GM12875 (cell line): ENCODE data around the gene RARG.
A peak's percentile ranks its signal among the peaks of the same experiment; 100 is the strongest.

ENCODE experiments used
- H3K4me3 ChIP-seq: one replicate; pipeline ENCODE4 v1.5.1; 2011; ENCODE audit warnings: low read depth, low read length, control low read depth
- TF ChIP-seq, protein P1 (sequence below): IDR thresholded peaks from 2 replicates; pipeline ENCODE4 v1.5.1; 2011; ENCODE audit warnings: low read depth, mild to moderate bottlenecking, control low read depth, inconsistent platforms, low read length, moderate library complexity, borderline replicate concordance; ENCODE audit not compliant: insufficient read depth

RARG gene

DNA sequence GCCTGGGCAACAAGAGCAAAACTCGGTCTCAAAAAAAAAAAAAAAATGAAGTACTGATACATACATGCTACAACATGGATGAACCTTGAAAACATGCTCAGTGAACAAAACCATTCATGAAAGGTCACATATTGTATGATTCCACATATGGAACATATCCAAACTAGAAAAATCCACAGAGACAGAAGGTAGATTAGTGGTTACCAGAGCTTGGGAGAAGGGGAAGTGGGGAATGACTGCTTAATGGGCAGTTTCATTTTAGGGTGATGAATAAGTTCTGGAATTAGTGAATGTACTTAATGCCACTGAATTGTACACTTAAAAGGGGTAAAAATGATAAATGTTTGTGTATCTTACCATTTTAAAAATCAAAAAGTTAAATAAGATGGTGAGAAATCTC lies 27.7 kb downstream of the RARG start:
- TF ChIP-seq, protein P1, sequence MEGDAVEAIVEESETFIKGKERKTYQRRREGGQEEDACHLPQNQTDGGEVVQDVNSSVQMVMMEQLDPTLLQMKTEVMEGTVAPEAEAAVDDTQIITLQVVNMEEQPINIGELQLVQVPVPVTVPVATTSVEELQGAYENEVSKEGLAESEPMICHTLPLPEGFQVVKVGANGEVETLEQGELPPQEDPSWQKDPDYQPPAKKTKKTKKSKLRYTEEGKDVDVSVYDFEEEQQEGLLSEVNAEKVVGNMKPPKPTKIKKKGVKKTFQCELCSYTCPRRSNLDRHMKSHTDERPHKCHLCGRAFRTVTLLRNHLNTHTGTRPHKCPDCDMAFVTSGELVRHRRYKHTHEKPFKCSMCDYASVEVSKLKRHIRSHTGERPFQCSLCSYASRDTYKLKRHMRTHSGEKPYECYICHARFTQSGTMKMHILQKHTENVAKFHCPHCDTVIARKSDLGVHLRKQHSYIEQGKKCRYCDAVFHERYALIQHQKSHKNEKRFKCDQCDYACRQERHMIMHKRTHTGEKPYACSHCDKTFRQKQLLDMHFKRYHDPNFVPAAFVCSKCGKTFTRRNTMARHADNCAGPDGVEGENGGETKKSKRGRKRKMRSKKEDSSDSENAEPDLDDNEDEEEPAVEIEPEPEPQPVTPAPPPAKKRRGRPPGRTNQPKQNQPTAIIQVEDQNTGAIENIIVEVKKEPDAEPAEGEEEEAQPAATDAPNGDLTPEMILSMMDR, result no peak
- H3K4me3 ChIP-seq, result peak overlapping the region; percentile 95

DNA sequence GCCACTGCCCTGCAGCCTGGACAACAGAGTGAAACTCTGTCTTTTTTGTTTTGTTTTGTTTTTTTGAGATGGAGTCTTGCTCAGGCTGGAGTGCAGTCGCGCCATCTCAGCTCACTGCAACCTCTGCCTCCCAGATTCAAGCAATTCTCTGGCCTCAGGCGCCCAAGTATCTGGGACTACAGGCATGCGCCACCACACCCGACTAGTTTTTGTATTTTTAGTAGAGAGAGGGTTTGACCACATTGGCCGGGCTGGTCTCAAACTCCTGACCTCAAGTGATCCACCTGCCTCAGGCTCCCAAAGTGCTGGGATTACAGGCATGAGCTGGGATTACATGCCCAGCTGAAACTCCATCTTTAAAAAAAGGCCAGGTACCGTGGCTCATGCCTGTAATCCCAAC lies 29.7 kb downstream of the RARG start:
- peak overlapping the region; percentile 19 for H3K4me3 ChIP-seq

DNA sequence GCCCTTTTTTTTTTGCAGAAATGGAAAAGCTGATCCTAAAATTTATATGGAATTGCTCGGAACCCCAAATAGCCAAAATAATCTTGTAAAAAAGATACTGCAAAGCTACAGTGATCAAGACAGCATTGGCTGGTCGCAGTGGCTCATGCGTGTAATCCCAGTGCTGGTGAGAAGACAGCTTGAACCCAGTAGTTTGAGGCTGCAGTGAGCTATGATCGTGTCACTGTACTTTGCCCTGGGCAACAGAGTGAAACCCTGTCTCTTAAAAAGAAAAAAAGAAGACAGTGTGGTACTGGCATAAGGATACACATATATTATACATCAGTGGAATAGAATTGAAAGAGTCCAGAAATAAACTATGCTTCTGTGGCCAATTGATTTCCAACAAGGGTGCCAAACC lies 30.4 kb downstream of the RARG start:
- H3K4me3 ChIP-seq, result peak overlapping the region; percentile 19
- TF ChIP-seq, protein P1, result no peak

DNA sequence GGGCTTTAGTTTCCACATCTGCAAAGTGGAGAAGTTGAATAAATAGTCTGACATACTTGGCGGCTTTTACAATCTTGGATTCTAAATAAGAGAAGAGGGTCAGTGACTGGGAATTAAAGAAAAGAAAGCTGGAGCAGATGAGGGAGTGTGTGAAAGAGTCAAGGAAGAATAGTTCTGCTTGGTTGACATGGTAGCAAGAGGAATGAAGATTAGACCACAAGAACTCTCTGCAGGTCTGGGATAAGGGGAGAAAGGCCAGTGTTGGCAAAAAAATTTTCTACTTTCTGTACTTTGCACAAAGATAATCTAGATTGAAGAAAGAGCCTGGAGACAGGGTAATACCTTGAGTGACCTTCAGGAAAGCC lies 30.9 kb downstream of the RARG start:
- TF ChIP-seq, protein P1, result no peak
- H3K4me3 ChIP-seq, result no peak overlapping the region

DNA sequence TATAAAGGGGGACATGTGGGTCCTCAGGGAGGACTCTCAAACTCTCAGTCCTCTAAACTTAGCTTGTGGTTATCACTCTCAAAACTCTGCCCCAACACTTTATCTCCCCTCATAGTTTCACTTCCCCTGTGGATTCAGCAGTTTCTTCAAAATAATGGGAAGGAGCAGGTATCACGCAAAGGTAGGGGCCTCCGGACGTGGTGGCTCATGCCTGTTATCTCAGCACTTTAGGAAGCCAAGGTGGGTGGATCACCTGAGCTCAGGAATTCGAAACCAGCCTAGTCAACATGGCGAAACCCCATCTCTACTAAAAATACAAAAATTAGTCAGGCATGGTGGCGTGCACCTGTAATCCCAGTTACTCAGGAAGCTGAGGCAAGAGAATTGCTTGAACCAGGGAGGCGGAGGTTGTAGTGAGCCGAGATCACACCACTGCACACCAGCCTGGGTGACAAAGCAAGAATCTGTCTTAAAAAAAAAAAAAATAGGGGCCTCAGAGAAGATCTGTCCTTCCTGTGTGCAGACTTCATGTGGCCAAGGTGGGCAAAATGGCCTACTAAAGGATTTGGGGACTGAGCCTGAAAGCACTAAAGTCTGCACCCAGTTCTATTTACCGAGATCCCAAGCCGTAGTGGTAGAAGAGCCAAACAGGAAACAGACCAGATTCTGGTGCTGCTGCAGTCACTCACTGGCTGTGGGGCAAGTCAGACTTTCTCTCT lies 31.4 kb downstream of the RARG start:
- TF ChIP-seq, protein P1, result no peak
- H3K4me3 ChIP-seq, result no peak overlapping the region

DNA sequence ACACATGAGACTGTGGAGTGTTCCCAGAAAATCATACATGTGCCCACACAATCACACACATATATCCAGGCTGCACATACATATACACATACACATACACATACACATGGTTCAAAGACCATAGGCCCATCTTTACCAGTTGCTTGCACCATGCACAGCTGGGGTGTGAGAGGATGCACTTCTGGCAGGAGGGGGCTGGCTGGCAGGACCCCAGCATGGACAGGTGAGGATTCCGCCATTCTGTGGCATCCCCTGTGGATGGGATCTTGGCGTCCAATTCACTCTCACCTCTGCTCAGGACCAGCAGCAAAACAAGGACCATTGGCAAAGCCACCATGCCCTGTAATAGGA lies 31.9 kb downstream of the RARG start:
- no peak overlapping the region for H3K4me3 ChIP-seq
- TF ChIP-seq, protein P1, result no peak

DNA sequence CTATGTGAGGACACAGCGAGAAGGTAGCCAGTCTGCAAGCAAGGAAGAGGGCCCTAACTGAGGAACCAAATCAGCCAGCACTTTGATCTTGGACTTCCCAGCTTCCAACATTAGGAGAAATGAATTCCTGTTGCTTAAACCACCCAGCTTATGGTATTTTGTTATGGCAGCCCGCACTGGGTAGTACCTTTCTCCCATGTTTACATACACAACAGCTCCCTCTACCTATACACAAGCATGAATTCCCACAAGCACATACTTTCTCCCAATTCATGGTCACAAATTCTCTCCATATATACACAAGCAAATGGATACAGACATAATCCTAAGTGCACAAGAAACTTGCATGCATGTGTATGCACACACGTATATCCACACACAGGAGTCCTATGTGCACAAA lies 32.3 kb downstream of the RARG start:
- H3K4me3 ChIP-seq, result no peak overlapping the region
- TF ChIP-seq, protein P1, result no peak
